H1 (cell line): ENCODE results near the gene SEMA3G. TPM values are rescaled to one million over a fixed set of nuclear protein-coding genes. Genes with fewer than 3 reads are reported as not detected.
A peak's percentile ranks its signal among the peaks of the same experiment; 100 is the strongest.

Experiments used
- EGR1 ChIP-seq: IDR thresholded peaks from 2 replicates; pipeline ENCODE4 v1.6.1; 2011; ENCODE audit warnings: low read depth, low read length, borderline replicate concordance
- GABPA ChIP-seq: IDR thresholded peaks from 2 replicates; pipeline ENCODE4 v1.6.1; 2011; ENCODE audit warnings: mild to moderate bottlenecking, low read length, moderate library complexity, borderline replicate concordance; ENCODE audit not compliant: insufficient read depth
- KDM5A ChIP-seq: fragments of 200-600 bp; IDR thresholded peaks from 2 replicates; pipeline ENCODE4 v1.7.1; 2012; ENCODE audit warnings: mild to moderate bottlenecking, low read length, inconsistent platforms, mixed read lengths
- NRF1 ChIP-seq: IDR thresholded peaks from 2 replicates; pipeline ENCODE4 v1.6.1; 2011; ENCODE audit warnings: mild to moderate bottlenecking, low read depth, low read length, improper control_type of control experiment
- POLR2A ChIP-seq, 2 experiments: IDR thresholded peaks; 1 replicate in 1 of 2; 2 replicates in 1 of 2; pipeline ENCODE4 v1.6.1; 2011; ENCODE audit warnings: low read depth in 2 of 2, low read length in 2 of 2, mild to moderate bottlenecking in 2 of 2; ENCODE audit errors: control extremely low read depth in 1 of 2
- SIRT6 ChIP-seq: IDR thresholded peaks from one replicate; pipeline ENCODE4 v1.7.1; 2012; ENCODE audit warnings: low read length, inconsistent platforms
- SP1 ChIP-seq: IDR thresholded peaks from 2 replicates; pipeline ENCODE4 v1.6.1; 2011; ENCODE audit warnings: low read depth, low read length
- SRF ChIP-seq: IDR thresholded peaks from 2 replicates; pipeline ENCODE4 v1.6.1; 2011; ENCODE audit warnings: mild to moderate bottlenecking, low read depth, low read length, moderate library complexity
- YY1 ChIP-seq: IDR thresholded peaks from 2 replicates; pipeline ENCODE4 v1.6.1; 2011; ENCODE audit warnings: low read depth, mild to moderate bottlenecking, low read length
- polyA plus RNA-seq, 7 experiments: library from polyadenylated mRNA; depleted of rRNA in 3 of 7; stranded (reverse) in 5 of 7; unstranded in 2 of 7; fragments of >200 nt in 5 of 7; fragments of 200-250 nt in 2 of 7; gene quantifications; 1 replicate in 5 of 7; 2 replicates in 1 of 7; 4 replicates in 1 of 7; pipeline versions ENCODE4 v1.2.1 to v1.2.3, GENCODE V29; 2011 to 2013; ENCODE audit warnings: missing spikeins in 2 of 7, mixed read lengths in 2 of 7
- total RNA-seq: library from RNA; stranded (reverse); fragmentation: NEBNext Ultra II Directional; extraction: Animal tissue kit (Norgen Biotek cat#: 25700); gene quantifications from 2 replicates; pipeline ENCODE4 v1.2.1, GENCODE V29; 2021
- TF ChIP-seq, protein P1 (sequence below): fragments of 300-600 bp; sonication (generic); IDR thresholded peaks from 2 replicates; pipeline ENCODE4 v1.7.1; 2012; ENCODE audit warnings: low read length, moderate library complexity, mild to moderate bottlenecking, inconsistent platforms; ENCODE audit not compliant: insufficient replicate concordance

The SEMA3G gene
- total and polyA plus RNA-seq, 2 of the 8 experiments (the other 6 are each of a cell fraction or from before 2014, with no cell fraction given), result 0.95 to 1.5 TPM

DNA sequence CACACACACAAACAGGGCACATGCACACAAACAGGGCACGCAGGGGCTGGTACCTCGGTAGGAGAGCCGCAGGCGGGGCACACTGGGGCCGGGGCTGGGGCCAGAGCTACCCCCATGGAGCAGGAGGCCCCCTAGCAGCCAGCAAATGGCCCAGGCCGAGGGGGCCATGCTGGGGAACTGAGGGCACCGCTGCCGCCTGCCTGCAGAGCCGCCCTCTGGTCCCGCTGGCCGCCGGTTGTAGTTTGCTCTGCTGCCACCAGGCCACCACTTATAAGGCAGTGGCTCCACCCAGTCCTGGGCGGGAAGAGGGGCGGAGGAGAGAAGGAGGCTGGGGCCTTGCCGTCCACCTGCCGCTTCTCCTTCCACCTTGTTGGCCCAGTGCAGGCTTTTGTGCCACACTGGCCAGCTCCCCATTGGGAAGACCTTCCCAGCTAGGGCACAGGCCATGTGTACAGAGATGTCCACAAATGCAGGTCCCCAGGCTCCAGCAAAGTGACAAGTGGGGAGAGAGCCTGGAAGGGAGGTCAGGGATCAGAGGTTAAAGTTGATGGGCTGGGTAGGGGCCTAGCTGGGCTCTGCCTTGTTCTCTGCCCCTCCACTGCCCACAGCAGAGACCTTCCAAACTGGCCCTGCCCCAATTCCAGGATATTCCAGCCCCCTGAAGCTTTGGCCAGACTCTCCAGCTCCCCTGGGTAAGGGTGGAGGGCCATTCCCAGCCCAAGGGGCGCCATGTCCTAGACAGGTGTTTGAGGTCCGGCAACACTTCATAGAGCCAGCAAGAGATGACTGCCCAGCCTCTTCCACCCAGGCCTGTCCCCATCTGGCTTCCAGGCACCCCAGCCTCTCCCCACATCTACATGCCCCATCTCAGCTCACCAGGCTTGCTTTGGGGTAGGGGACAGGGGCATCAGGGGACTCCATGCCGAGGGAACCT, at the start of gene SEMA3G (continued):
- TF ChIP-seq, protein P1, sequence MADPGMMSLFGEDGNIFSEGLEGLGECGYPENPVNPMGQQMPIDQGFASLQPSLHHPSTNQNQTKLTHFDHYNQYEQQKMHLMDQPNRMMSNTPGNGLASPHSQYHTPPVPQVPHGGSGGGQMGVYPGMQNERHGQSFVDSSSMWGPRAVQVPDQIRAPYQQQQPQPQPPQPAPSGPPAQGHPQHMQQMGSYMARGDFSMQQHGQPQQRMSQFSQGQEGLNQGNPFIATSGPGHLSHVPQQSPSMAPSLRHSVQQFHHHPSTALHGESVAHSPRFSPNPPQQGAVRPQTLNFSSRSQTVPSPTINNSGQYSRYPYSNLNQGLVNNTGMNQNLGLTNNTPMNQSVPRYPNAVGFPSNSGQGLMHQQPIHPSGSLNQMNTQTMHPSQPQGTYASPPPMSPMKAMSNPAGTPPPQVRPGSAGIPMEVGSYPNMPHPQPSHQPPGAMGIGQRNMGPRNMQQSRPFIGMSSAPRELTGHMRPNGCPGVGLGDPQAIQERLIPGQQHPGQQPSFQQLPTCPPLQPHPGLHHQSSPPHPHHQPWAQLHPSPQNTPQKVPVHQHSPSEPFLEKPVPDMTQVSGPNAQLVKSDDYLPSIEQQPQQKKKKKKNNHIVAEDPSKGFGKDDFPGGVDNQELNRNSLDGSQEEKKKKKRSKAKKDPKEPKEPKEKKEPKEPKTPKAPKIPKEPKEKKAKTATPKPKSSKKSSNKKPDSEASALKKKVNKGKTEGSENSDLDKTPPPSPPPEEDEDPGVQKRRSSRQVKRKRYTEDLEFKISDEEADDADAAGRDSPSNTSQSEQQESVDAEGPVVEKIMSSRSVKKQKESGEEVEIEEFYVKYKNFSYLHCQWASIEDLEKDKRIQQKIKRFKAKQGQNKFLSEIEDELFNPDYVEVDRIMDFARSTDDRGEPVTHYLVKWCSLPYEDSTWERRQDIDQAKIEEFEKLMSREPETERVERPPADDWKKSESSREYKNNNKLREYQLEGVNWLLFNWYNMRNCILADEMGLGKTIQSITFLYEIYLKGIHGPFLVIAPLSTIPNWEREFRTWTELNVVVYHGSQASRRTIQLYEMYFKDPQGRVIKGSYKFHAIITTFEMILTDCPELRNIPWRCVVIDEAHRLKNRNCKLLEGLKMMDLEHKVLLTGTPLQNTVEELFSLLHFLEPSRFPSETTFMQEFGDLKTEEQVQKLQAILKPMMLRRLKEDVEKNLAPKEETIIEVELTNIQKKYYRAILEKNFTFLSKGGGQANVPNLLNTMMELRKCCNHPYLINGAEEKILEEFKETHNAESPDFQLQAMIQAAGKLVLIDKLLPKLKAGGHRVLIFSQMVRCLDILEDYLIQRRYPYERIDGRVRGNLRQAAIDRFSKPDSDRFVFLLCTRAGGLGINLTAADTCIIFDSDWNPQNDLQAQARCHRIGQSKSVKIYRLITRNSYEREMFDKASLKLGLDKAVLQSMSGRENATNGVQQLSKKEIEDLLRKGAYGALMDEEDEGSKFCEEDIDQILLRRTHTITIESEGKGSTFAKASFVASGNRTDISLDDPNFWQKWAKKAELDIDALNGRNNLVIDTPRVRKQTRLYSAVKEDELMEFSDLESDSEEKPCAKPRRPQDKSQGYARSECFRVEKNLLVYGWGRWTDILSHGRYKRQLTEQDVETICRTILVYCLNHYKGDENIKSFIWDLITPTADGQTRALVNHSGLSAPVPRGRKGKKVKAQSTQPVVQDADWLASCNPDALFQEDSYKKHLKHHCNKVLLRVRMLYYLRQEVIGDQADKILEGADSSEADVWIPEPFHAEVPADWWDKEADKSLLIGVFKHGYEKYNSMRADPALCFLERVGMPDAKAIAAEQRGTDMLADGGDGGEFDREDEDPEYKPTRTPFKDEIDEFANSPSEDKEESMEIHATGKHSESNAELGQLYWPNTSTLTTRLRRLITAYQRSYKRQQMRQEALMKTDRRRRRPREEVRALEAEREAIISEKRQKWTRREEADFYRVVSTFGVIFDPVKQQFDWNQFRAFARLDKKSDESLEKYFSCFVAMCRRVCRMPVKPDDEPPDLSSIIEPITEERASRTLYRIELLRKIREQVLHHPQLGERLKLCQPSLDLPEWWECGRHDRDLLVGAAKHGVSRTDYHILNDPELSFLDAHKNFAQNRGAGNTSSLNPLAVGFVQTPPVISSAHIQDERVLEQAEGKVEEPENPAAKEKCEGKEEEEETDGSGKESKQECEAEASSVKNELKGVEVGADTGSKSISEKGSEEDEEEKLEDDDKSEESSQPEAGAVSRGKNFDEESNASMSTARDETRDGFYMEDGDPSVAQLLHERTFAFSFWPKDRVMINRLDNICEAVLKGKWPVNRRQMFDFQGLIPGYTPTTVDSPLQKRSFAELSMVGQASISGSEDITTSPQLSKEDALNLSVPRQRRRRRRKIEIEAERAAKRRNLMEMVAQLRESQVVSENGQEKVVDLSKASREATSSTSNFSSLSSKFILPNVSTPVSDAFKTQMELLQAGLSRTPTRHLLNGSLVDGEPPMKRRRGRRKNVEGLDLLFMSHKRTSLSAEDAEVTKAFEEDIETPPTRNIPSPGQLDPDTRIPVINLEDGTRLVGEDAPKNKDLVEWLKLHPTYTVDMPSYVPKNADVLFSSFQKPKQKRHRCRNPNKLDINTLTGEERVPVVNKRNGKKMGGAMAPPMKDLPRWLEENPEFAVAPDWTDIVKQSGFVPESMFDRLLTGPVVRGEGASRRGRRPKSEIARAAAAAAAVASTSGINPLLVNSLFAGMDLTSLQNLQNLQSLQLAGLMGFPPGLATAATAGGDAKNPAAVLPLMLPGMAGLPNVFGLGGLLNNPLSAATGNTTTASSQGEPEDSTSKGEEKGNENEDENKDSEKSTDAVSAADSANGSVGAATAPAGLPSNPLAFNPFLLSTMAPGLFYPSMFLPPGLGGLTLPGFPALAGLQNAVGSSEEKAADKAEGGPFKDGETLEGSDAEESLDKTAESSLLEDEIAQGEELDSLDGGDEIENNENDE, result no peak
- TF ChIP-seq NRF1 (no peak), SP1 (0 out of 2 replicates have a peak, but pooled peaks have one; percentile 27), POLR2A (IDR thresholded peaks at IDR 0.05; ENCODE audit: control extremely low read depth in 1 of 2, low read depth in 2 of 2, low read length in 2 of 2) (peak in 1 of 2 experiments; percentile 71; a peak in 2 of 3 replicates), EGR1 (no peak), GABPA (peak; percentile 28; the same call in 1 of the 2 replicates), SRF (peak; percentile 45; the same call in 1 of the 2 replicates), SIRT6 (no peak), YY1 (0 out of 2 replicates have a peak, but pooled peaks have one; percentile 26), KDM5A (no peak)
